IMR-90 (cell line): ENCODE data around the gene GAB1. TPM values are rescaled to one million over a fixed set of nuclear protein-coding genes. Genes with fewer than 3 reads are reported as not detected.

Experiments
- ATAC-seq: fragments of 200-7000 bp; cut with Tn5 transposase; 2 replicates; pipeline ENCODE4 v1.9.1; 2020; ENCODE audit warnings: low read depth, mild to moderate bottlenecking, moderate library complexity
- BruUV-seq: library from RNA; stranded (reverse); fragments of 400-500 nt; replicated peaks from 2 replicates; lab custom pipeline; 2021; lab: Mats Ljungman, UMichigan
- CTCF ChIA-PET: fragments of 300-600 bp; formaldehyde crosslinking; extraction: SDS; loops from one replicate; lab custom pipeline; 2021; ENCODE audit warnings: antibody characterized with exemption; lab: Yijun Ruan, JAX
- POLR2A ChIA-PET: fragments of 300-600 bp; sonication (Branson Sonifier 250); formaldehyde crosslinking; loops from one replicate; lab custom pipeline; 2022; ENCODE audit warnings: antibody characterized with exemption; ENCODE audit not compliant: unreplicated experiment; lab: Charles Lee
- DNase-seq: peaks from one replicate; pipeline ENCODE4 v3.0.0; 2013
- H2AFZ ChIP-seq: replicated peaks from 2 replicates; pipeline ENCODE3; 2013; ENCODE audit warnings: low read length, mild to moderate bottlenecking; ENCODE audit not compliant: poor library complexity
- H2AK5ac ChIP-seq: 2 replicates; pipeline ENCODE4 v1.6.1; 2013; ENCODE audit warnings: low read depth, low read length, inconsistent platforms
- H2AK9ac ChIP-seq: replicated peaks from 2 replicates; pipeline ENCODE3; 2013; ENCODE audit warnings: mild to moderate bottlenecking, low read depth, low read length, moderate library complexity; ENCODE audit not compliant: poor library complexity
- H2BK120ac ChIP-seq: 2 replicates; pipeline ENCODE4 v1.6.1; 2013; ENCODE audit warnings: low read depth, low read length, inconsistent platforms
- H2BK15ac ChIP-seq: 3 replicates; pipeline ENCODE4 v1.6.1; 2013; ENCODE audit warnings: low read depth, low read length, inconsistent platforms
- H2BK20ac ChIP-seq: 2 replicates; pipeline ENCODE4 v1.6.1; 2013; ENCODE audit warnings: low read depth, mild to moderate bottlenecking, inconsistent platforms, low read length, moderate library complexity
- H2BK5ac ChIP-seq: 2 replicates; pipeline ENCODE4 v1.6.1; 2013; ENCODE audit warnings: mild to moderate bottlenecking, low read depth, low read length, inconsistent platforms; ENCODE audit not compliant: poor library complexity, severe bottlenecking
- H3K14ac ChIP-seq: replicated peaks from 2 replicates; pipeline ENCODE4 v1.6.1; 2013; ENCODE audit warnings: low read depth, low read length, inconsistent platforms
- H3K18ac ChIP-seq: 2 replicates; pipeline ENCODE4 v1.6.1; 2013; ENCODE audit warnings: low read depth, low read length, control low read depth
- H3K23ac ChIP-seq: 2 replicates; pipeline ENCODE4 v1.6.1; 2013; ENCODE audit warnings: low read depth, low read length, inconsistent platforms
- H3K27ac ChIP-seq: 2 replicates; pipeline ENCODE4 v1.5.1; 2013; ENCODE audit warnings: mild to moderate bottlenecking, control low read depth, low read length; ENCODE audit not compliant: insufficient read depth
- H3K27me3 ChIP-seq: 2 replicates; pipeline ENCODE4 v1.6.1; 2013; ENCODE audit warnings: low read length; ENCODE audit not compliant: control insufficient read depth, insufficient read depth
- H3K36me3 ChIP-seq: 2 replicates; pipeline ENCODE4 v1.6.1; 2013; ENCODE audit warnings: low read length, mixed read lengths; ENCODE audit not compliant: control insufficient read depth, insufficient read depth
- H3K4ac ChIP-seq: 2 replicates; pipeline ENCODE4 v1.6.1; 2013; ENCODE audit warnings: low read depth, low read length, inconsistent platforms
- H3K4me1 ChIP-seq: 2 replicates; pipeline ENCODE4 v1.6.1; 2013; ENCODE audit warnings: low read length, mixed read lengths; ENCODE audit not compliant: control insufficient read depth, insufficient read depth
- H3K4me2 ChIP-seq: 2 replicates; pipeline ENCODE4 v1.6.1; 2013; ENCODE audit warnings: low read depth, mild to moderate bottlenecking, control low read depth, low read length, moderate library complexity
- H3K4me3 ChIP-seq: 2 replicates; pipeline ENCODE4 v1.5.1; 2013; ENCODE audit warnings: low read depth, mild to moderate bottlenecking, control low read depth, low read length, moderate library complexity; ENCODE audit not compliant: insufficient read depth
- H3K56ac ChIP-seq: 2 replicates; pipeline ENCODE4 v1.6.1; 2013; ENCODE audit warnings: low read length, inconsistent platforms; ENCODE audit not compliant: insufficient read depth; ENCODE audit errors: extremely low read depth
- H3K79me1 ChIP-seq, 2 experiments: 2 replicates each; pipeline ENCODE4 v1.6.1; 2013; ENCODE audit warnings: low read length in 2 of 2, inconsistent platforms in 1 of 2, low read depth in 1 of 2
- H3K9ac ChIP-seq: 2 replicates; pipeline ENCODE4 v1.6.1; 2013; ENCODE audit warnings: low read depth, low read length, control low read depth
- H3K9me1 ChIP-seq: 2 replicates; pipeline ENCODE4 v1.6.1; 2013; ENCODE audit warnings: low read length, inconsistent platforms; ENCODE audit not compliant: insufficient read depth
- H3K9me3 ChIP-seq: 2 replicates; pipeline ENCODE4 v1.6.1; 2013; ENCODE audit warnings: low read length; ENCODE audit not compliant: control insufficient read depth, insufficient read depth
- H4K20me1 ChIP-seq: 2 replicates; pipeline ENCODE4 v1.6.1; 2013; ENCODE audit warnings: low read length, inconsistent platforms; ENCODE audit not compliant: insufficient read depth
- H4K5ac ChIP-seq: 2 replicates; pipeline ENCODE4 v1.6.1; 2013; ENCODE audit warnings: mild to moderate bottlenecking, low read depth, low read length, control low read depth
- H4K8ac ChIP-seq, 2 experiments: 2 replicates each; pipeline ENCODE4 v1.6.1; 2013; ENCODE audit warnings: low read depth in 2 of 2, low read length in 2 of 2, control low read depth in 1 of 2, inconsistent platforms in 1 of 2
- H4K91ac ChIP-seq: 2 replicates; pipeline ENCODE4 v1.6.1; 2013; ENCODE audit warnings: low read depth, low read length, inconsistent platforms; ENCODE audit not compliant: insufficient read depth
- CEBPB ChIP-seq: IDR thresholded peaks from 2 replicates; pipeline ENCODE4 v1.6.1; 2012; ENCODE audit warnings: low read depth, low read length, improper control_type of control experiment
- CHD1 ChIP-seq: IDR thresholded peaks from 2 replicates; pipeline ENCODE4 v1.6.1; 2012; ENCODE audit warnings: low read depth, low read length, improper control_type of control experiment
- CTCF ChIP-seq: conservative IDR thresholded peaks from 2 replicates; pipeline ENCODE4 v1.5.1; 2012; ENCODE audit warnings: mild to moderate bottlenecking, low read depth, low read length, improper control_type of control experiment
- ELK1 ChIP-seq: fragments of 150-350 bp; IDR thresholded peaks from 2 replicates; pipeline ENCODE4 v1.6.1; 2016; ENCODE audit warnings: low read depth, mild to moderate bottlenecking, low read length, moderate library complexity, borderline replicate concordance
- FOS ChIP-seq: fragments of 150-350 bp; IDR thresholded peaks from 2 replicates; pipeline ENCODE4 v1.6.1; 2016; ENCODE audit warnings: low read depth, low read length
- MAFK ChIP-seq: IDR thresholded peaks from 2 replicates; pipeline ENCODE4 v1.6.1; 2012; ENCODE audit warnings: low read depth, low read length, improper control_type of control experiment
- MAZ ChIP-seq: IDR thresholded peaks from 2 replicates; pipeline ENCODE4 v1.6.1; 2012; ENCODE audit warnings: low read depth, mild to moderate bottlenecking, low read length, improper control_type of control experiment, moderate library complexity, borderline replicate concordance
- NFE2L2 ChIP-seq: fragments of 150-350 bp; IDR thresholded peaks from 2 replicates; pipeline ENCODE4 v1.6.1; 2016; ENCODE audit warnings: low read depth, mild to moderate bottlenecking, low read length
- POLR2A ChIP-seq: IDR thresholded peaks from 2 replicates; pipeline ENCODE4 v1.6.1; 2012; ENCODE audit warnings: mild to moderate bottlenecking, low read depth, low read length
- RCOR1 ChIP-seq: IDR thresholded peaks from 2 replicates; pipeline ENCODE4 v1.6.1; 2012; ENCODE audit warnings: mild to moderate bottlenecking, low read length, improper control_type of control experiment; ENCODE audit not compliant: insufficient replicate concordance
- SMC3 ChIP-seq: fragments of 150-350 bp; IDR thresholded peaks from 2 replicates; pipeline ENCODE4 v1.6.1; 2016; ENCODE audit warnings: low read depth, mild to moderate bottlenecking, antibody characterized with exemption, low read length, moderate library complexity
- USF2 ChIP-seq: fragments of 150-350 bp; IDR thresholded peaks from 2 replicates; pipeline ENCODE4 v1.6.1; 2017; ENCODE audit warnings: mild to moderate bottlenecking, antibody characterized with exemption, low read length, low read depth
- WGBS, 2 experiments: methylation state at CpG; one replicate each; pipeline versions ENCODE4 v1.1.5 to v1.1.7; 2013; ENCODE audit warnings: missing lambda C conversion rate in 2 of 2; ENCODE audit not compliant: insufficient read length in 1 of 2; ENCODE audit errors: extremely low coverage in 2 of 2; 5-methylcytosine and 5-hydroxymethylcytosine counted together
- dilution Hi-C: fragments of 300-500 bp; cut with HindIII; formaldehyde crosslinking; loops from one replicate; pipeline ENCODE4 v1.14.3; 2018; ENCODE audit warnings: low sequenced_read_pairs; ENCODE audit not compliant: unreplicated experiment
- in situ Hi-C: fragments of 300-500 bp; cut with MboI; formaldehyde crosslinking; loops from 3 replicates; pipeline ENCODE4 v1.14.3; 2019; ENCODE audit warnings: low sequenced_read_pairs, inconsistent platforms, mixed read lengths
- intact Hi-C: fragments of 100-400 bp; cut with micrococcal nuclease; formaldehyde crosslinking; loops from 2 replicates; pipeline ENCODE4 v1.10.0; 2022
- polyA plus RNA-seq, 3 experiments: library from polyadenylated mRNA; depleted of rRNA; stranded (reverse); fragments of >200 nt; gene quantifications; 2 replicates each; pipeline ENCODE4 v1.2.3, GENCODE V29; 2012; ENCODE audit warnings: low replicate concordance in 1 of 3
- total RNA-seq: library from RNA; depleted of rRNA; stranded (reverse); fragments of >200 nt; gene quantifications from 2 replicates; pipeline ENCODE4 v1.2.3, GENCODE V29; 2012

Gene GAB1
- total and polyA plus RNA-seq, 2 of the 4 experiments (the other 2 are of a cell fraction): 2.8 to 12.0 TPM

DNA sequence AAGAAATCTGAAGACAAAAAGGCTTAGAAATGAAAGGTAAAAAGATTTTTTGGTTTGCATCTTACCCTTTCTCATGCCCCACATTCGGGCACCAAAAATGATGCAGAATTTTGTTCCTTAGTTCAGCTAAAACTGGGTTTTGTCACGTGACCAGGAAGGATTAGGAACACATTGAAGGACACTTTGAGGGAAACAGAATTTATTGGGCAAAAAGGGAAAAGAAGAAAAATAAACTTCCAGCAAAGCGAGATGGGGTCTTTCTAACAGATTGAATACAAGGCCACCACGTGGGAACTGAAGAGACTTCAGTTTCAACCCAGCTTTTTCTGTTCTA, 95.5 kb downstream of the GAB1 start:
- dilution Hi-C loops (no loop called here), in situ Hi-C loops (no loop called here), intact Hi-C loops (no loop called here)
- Histone ChIP-seq H3K4me2 (no peak overlapping the region), H2BK5ac (no peak overlapping the region), H3K9me1 (no peaks in the 10 kb centered on the region), H2AFZ (no peak overlapping the region), H4K91ac (no peak overlapping the region), H3K14ac (no peak overlapping the region), H4K20me1 (no peaks in the 10 kb centered on the region), H2AK9ac (no peak overlapping the region), H3K79me1 (no peaks in the 10 kb centered on the region; a peak in 1 of 4 replicates), H4K8ac (no peak overlapping the region), H3K4me3 (no peak overlapping the region), H2BK20ac (no peak overlapping the region), H2BK120ac (no peak overlapping the region), H4K5ac (no peak overlapping the region), H3K23ac (no peak overlapping the region), H3K4me1 (no peaks in the 10 kb centered on the region), H3K56ac (no peak overlapping the region), H2BK15ac (no peak overlapping the region), H2AK5ac (no peak overlapping the region), H3K27ac (no peak overlapping the region), H3K9me3 (peaks cover 7% of the 10 kb centered on the region), H3K18ac (no peak overlapping the region), H3K4ac (no peak overlapping the region), H3K27me3 (no peaks in the 10 kb centered on the region), H3K36me3 (peaks cover 10% of the 10 kb centered on the region), H3K9ac (no peak overlapping the region)
- ChIA-PET CTCF (no interaction called here), POLR2A (interaction anchor here (0.6 kb wide), 1 partner anchor 47 kb away, joined by 3 read pairs; no protein-coding TSS in a partner anchor)
- ATAC-seq: no peak
- DNase-seq: no peak
- WGBS, 2 experiments: no CpG with 5 or more reads among the region's 4 CpGs
- no TSS peak for BruUV-seq
- TF ChIP-seq MAFK: no peak
- TF ChIP-seq FOS: no peak
- no peak for TF ChIP-seq ELK1
- TF ChIP-seq POLR2A: no peak
- no peak for TF ChIP-seq NFE2L2
- no peak for TF ChIP-seq CEBPB
- no peak for TF ChIP-seq CHD1
- TF ChIP-seq CTCF: no peak
- TF ChIP-seq USF2: no peak
- TF ChIP-seq MAZ: no peak
- no peak for TF ChIP-seq SMC3
- TF ChIP-seq RCOR1: no peak
